H1 (cell line): ENCODE measurements around the gene TPT1. TPM values are rescaled to one million over a fixed set of nuclear protein-coding genes. Genes with fewer than 3 reads are reported as not detected.
A peak's percentile ranks its signal among the peaks of the same experiment; 100 is the strongest.

Source experiments
- CTCF ChIA-PET: fragments of 300-600 bp; sonication (Branson Sonifier 250); formaldehyde crosslinking; loops from one replicate; lab custom pipeline; 2021; ENCODE audit not compliant: partially characterized antibody; lab: Charles Lee
- POLR2A ChIA-PET: fragments of 300-600 bp; sonication (Branson Sonifier 250); formaldehyde crosslinking; loops from one replicate; lab custom pipeline; 2021; ENCODE audit warnings: inconsistent platforms; ENCODE audit not compliant: partially characterized antibody; lab: Charles Lee
- DNase-seq, 2 experiments: peaks; one replicate each; pipeline versions ENCODE4 v3.0.0 to v3.0.0-alpha.2; 2010 to 2022; ENCODE audit warnings: low spot score in 2 of 2, low read depth in 1 of 2, mixed read lengths in 1 of 2
- FAIRE-seq: peaks from 2 replicates; lab custom pipeline; 2011; peaks lifted over from hg19 to GRCh38; lab: Jason Lieb, UNC
- H2AFZ ChIP-seq: 2 replicates; pipeline ENCODE4 v1.8.1; 2012; ENCODE audit warnings: low read length, inconsistent platforms
- H2AK5ac ChIP-seq: 2 replicates; pipeline ENCODE4 v1.6.1; 2013; ENCODE audit warnings: low read depth, low read length
- H2BK120ac ChIP-seq: replicated peaks from 2 replicates; pipeline ENCODE3; 2013; ENCODE audit warnings: low read depth, low read length, inconsistent platforms
- H2BK12ac ChIP-seq: 2 replicates; pipeline ENCODE4 v1.6.1; 2013; ENCODE audit warnings: low read depth, low read length
- H2BK15ac ChIP-seq: 2 replicates; pipeline ENCODE4 v1.6.1; 2013; ENCODE audit warnings: low read length
- H2BK20ac ChIP-seq: 2 replicates; pipeline ENCODE4 v1.6.1; 2013; ENCODE audit warnings: low read length
- H2BK5ac ChIP-seq: 2 replicates; pipeline ENCODE4 v1.6.1; 2013; ENCODE audit warnings: low read depth, low read length
- H3K14ac ChIP-seq: 2 replicates; pipeline ENCODE4 v1.6.1; 2013; ENCODE audit warnings: inconsistent platforms; ENCODE audit not compliant: insufficient read length
- H3K18ac ChIP-seq: 2 replicates; pipeline ENCODE4 v1.6.1; 2013; ENCODE audit warnings: low read length; ENCODE audit errors: extremely low read depth
- H3K23ac ChIP-seq: 2 replicates; pipeline ENCODE4 v1.6.1; 2013; ENCODE audit warnings: inconsistent platforms; ENCODE audit not compliant: insufficient read length
- H3K23me2 ChIP-seq: 2 replicates; pipeline ENCODE4 v1.6.1; 2013; ENCODE audit warnings: low read depth, low read length
- H3K27ac ChIP-seq: 2 replicates; pipeline ENCODE4 v1.6.1; 2011; ENCODE audit warnings: low read depth, low read length, inconsistent platforms
- H3K27me3 ChIP-seq, 4 experiments: replicated peaks in 1 of 4; 1 replicate in 1 of 4; 2 replicates in 3 of 4; pipeline versions ENCODE4 v1.6.1 to v1.8.1; 2011 to 2013; ENCODE audit warnings: low read length in 3 of 4, mild to moderate bottlenecking in 3 of 4, inconsistent platforms in 2 of 4, mixed read lengths in 2 of 4, moderate library complexity in 1 of 4; ENCODE audit not compliant: control insufficient read depth in 3 of 4, insufficient read depth in 3 of 4; ENCODE audit errors: extremely low read depth in 1 of 4
- H3K36me3 ChIP-seq, 4 experiments: 2 replicates each; pipeline versions ENCODE4 v1.6.1 to v1.8.1; 2011 to 2013; ENCODE audit warnings: mild to moderate bottlenecking in 4 of 4, low read length in 3 of 4, moderate library complexity in 2 of 4, control low read depth in 1 of 4, inconsistent platforms in 1 of 4; ENCODE audit not compliant: insufficient read depth in 4 of 4, control insufficient read depth in 2 of 4
- H3K4ac ChIP-seq: replicated peaks from 2 replicates; pipeline ENCODE3; 2013; ENCODE audit warnings: low read length, low read depth, mixed read lengths, inconsistent platforms; ENCODE audit not compliant: insufficient read length
- H3K4me1 ChIP-seq, 4 experiments: replicated peaks in 1 of 4; 1 replicate in 1 of 4; 2 replicates in 3 of 4; pipeline versions ENCODE4 v1.6.1 to v1.8.1; 2011 to 2013; ENCODE audit warnings: low read length in 3 of 4, inconsistent platforms in 2 of 4, mixed read lengths in 1 of 4; ENCODE audit not compliant: insufficient read depth in 4 of 4, control insufficient read depth in 3 of 4
- H3K4me2 ChIP-seq, 2 experiments: 2 replicates each; pipeline versions ENCODE4 v1.6.1 to v1.8.1; 2011 to 2013; ENCODE audit warnings: low read depth in 2 of 2, low read length in 2 of 2, control low read depth in 1 of 2, inconsistent platforms in 1 of 2, mild to moderate bottlenecking in 1 of 2; ENCODE audit not compliant: insufficient read depth in 1 of 2
- H3K4me3 ChIP-seq, 4 experiments: fragments of 200-600, 300-600 bp in 1 of 4; sonication (generic), shearing (Covaris generic), sonication (Bioruptor Twin) in 1 of 4; 2 replicates each; pipeline versions ENCODE4 v1.5.1 to v1.8.1; 2011 to 2016; ENCODE audit warnings: low read length in 4 of 4, low read depth in 3 of 4, control low read depth in 2 of 4, inconsistent platforms in 2 of 4, mild to moderate bottlenecking in 2 of 4, mixed read lengths in 1 of 4, moderate library complexity in 1 of 4; ENCODE audit not compliant: insufficient read depth in 2 of 4; ENCODE audit errors: extremely low read depth in 1 of 4
- H3K56ac ChIP-seq: replicated peaks from 2 replicates; pipeline ENCODE3; 2013; ENCODE audit warnings: low read depth, mild to moderate bottlenecking, mixed read lengths, low read length, inconsistent platforms; ENCODE audit not compliant: insufficient read length
- H3K79me1 ChIP-seq: 2 replicates; pipeline ENCODE4 v1.6.1; 2013; ENCODE audit warnings: low read depth, low read length, control low read depth
- H3K79me2 ChIP-seq, 2 experiments: 2 replicates each; pipeline versions ENCODE4 v1.6.1 to v1.8.1; 2012 to 2013; ENCODE audit warnings: low read length in 2 of 2, mild to moderate bottlenecking in 2 of 2, inconsistent platforms in 1 of 2; ENCODE audit not compliant: insufficient read depth in 2 of 2, control insufficient read depth in 1 of 2
- H3K9ac ChIP-seq, 4 experiments: replicated peaks in 1 of 4; 1 replicate in 1 of 4; 2 replicates in 3 of 4; pipeline versions ENCODE4 v1.6.1 to v1.8.1; 2011 to 2013; ENCODE audit warnings: low read depth in 3 of 4, low read length in 3 of 4, control low read depth in 2 of 4, mild to moderate bottlenecking in 2 of 4, moderate library complexity in 2 of 4, inconsistent platforms in 1 of 4; ENCODE audit errors: extremely low read depth in 1 of 4
- H3K9me3 ChIP-seq, 2 experiments: 2 replicates each; pipeline versions ENCODE4 v1.6.1 to v1.8.1; 2012 to 2013; ENCODE audit warnings: mild to moderate bottlenecking in 2 of 2, moderate library complexity in 2 of 2, control low read depth in 1 of 2, inconsistent platforms in 1 of 2, low read depth in 1 of 2, low read length in 1 of 2, mixed read lengths in 1 of 2; ENCODE audit not compliant: insufficient read depth in 2 of 2
- H4K20me1 ChIP-seq, 2 experiments: replicated peaks in 1 of 2; 2 replicates each; pipeline versions ENCODE3 to v1.8.1; 2011 to 2013; ENCODE audit warnings: inconsistent platforms in 2 of 2, low read length in 2 of 2, mild to moderate bottlenecking in 1 of 2; ENCODE audit not compliant: insufficient read depth in 2 of 2, control insufficient read depth in 1 of 2
- H4K5ac ChIP-seq: 2 replicates; pipeline ENCODE4 v1.6.1; 2013; ENCODE audit warnings: low read length, low read depth, mixed read lengths, inconsistent platforms; ENCODE audit not compliant: insufficient read length
- H4K8ac ChIP-seq: 2 replicates; pipeline ENCODE4 v1.8.0; 2013; ENCODE audit warnings: mild to moderate bottlenecking, moderate library complexity, low read length, inconsistent platforms; ENCODE audit not compliant: insufficient read depth; ENCODE audit errors: extremely low read depth
- H4K91ac ChIP-seq: replicated peaks from 2 replicates; pipeline ENCODE3; 2013; ENCODE audit warnings: low read length, mixed read lengths, inconsistent platforms; ENCODE audit not compliant: insufficient read length
- POLR2AphosphoS5 ChIP-seq: IDR thresholded peaks from 2 replicates; pipeline ENCODE4 v1.6.1; 2011; ENCODE audit warnings: low read depth, low read length
- RBBP5 ChIP-seq: IDR thresholded peaks from 2 replicates; pipeline ENCODE4 v1.7.1; 2012; ENCODE audit warnings: low read depth, mild to moderate bottlenecking, inconsistent platforms, low read length, moderate library complexity, borderline replicate concordance
- SRF ChIP-seq: IDR thresholded peaks from 2 replicates; pipeline ENCODE4 v1.6.1; 2011; ENCODE audit warnings: mild to moderate bottlenecking, low read depth, low read length, moderate library complexity
- YY1 ChIP-seq: IDR thresholded peaks from 2 replicates; pipeline ENCODE4 v1.6.1; 2011; ENCODE audit warnings: low read depth, mild to moderate bottlenecking, low read length
- WGBS, 2 experiments: shearing (Covaris generic) in 1 of 2; methylation state at CpG; one replicate each; pipeline versions ENCODE4 v1.1.6 to v1.1.7; 2013 to 2015; ENCODE audit warnings: low lambda C conversion rate in 2 of 2, mixed read lengths in 2 of 2, inconsistent platforms in 1 of 2, low coverage in 1 of 2, missing lambda C conversion rate in 1 of 2; ENCODE audit not compliant: insufficient replicate concordance in 2 of 2, insufficient coverage in 1 of 2, insufficient read length in 1 of 2; ENCODE audit errors: extremely low coverage in 1 of 2, missing lambda C conversion rate in 1 of 2; 5-methylcytosine and 5-hydroxymethylcytosine counted together
- polyA plus RNA-seq, 7 experiments: library from polyadenylated mRNA; depleted of rRNA in 3 of 7; stranded (reverse) in 5 of 7; unstranded in 2 of 7; fragments of >200 nt in 5 of 7; fragments of 200-250 nt in 2 of 7; gene quantifications; 1 replicate in 5 of 7; 2 replicates in 1 of 7; 4 replicates in 1 of 7; pipeline versions ENCODE4 v1.2.1 to v1.2.3, GENCODE V29; 2011 to 2013; ENCODE audit warnings: missing spikeins in 2 of 7, mixed read lengths in 2 of 7
- total RNA-seq: library from RNA; stranded (reverse); fragmentation: NEBNext Ultra II Directional; extraction: Animal tissue kit (Norgen Biotek cat#: 25700); gene quantifications from 2 replicates; pipeline ENCODE4 v1.2.1, GENCODE V29; 2021
- TF ChIP-seq, protein P1 (sequence below): IDR thresholded peaks from 2 replicates; pipeline ENCODE4 v1.6.1; 2011; ENCODE audit warnings: low read length, improper control_type of control experiment

TPT1 gene
- total and polyA plus RNA-seq, 2 of the 8 experiments (the other 6 are each of a cell fraction or from before 2014, with no cell fraction given) = 2,245 to 2,279 TPM

DNA sequence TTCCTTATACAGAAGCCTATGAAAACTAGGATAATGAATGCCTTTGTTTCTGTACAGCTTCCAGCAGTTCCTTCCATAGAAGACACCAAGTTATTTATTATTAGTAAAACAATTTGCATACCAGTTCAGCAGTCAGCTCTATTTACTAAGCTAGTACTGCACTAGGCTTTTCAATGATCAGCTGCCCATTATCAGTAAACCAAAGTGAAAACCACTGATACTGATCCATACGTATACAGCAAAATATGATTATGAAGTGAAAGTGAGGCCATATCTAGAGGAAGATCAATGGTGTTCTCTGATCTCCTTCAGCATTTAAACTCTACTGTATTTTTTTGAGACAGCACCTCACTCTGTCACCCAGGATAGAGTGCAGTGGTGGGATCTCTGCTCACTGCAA, 3.2 kb downstream of the TPT1 start:
- H2BK15ac ChIP-seq = no peak overlapping the region
- no peak for TF ChIP-seq RBBP5
- TF ChIP-seq SRF = no peak
- TF ChIP-seq, protein P1, sequence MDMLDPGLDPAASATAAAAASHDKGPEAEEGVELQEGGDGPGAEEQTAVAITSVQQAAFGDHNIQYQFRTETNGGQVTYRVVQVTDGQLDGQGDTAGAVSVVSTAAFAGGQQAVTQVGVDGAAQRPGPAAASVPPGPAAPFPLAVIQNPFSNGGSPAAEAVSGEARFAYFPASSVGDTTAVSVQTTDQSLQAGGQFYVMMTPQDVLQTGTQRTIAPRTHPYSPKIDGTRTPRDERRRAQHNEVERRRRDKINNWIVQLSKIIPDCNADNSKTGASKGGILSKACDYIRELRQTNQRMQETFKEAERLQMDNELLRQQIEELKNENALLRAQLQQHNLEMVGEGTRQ = no peak
- no peak for TF ChIP-seq YY1
- TF ChIP-seq POLR2AphosphoS5 = peak; percentile 70; the same call in 1 of the 2 replicates
- H3K56ac ChIP-seq = no peak overlapping the region
- no peak overlapping the region for H2AK5ac ChIP-seq
- H2BK120ac ChIP-seq = no peak overlapping the region
- H3K9me3 ChIP-seq = no peaks in the 10 kb centered on the region
- peaks cover 2 to 6% (median 3%) of the 10 kb centered on the region in 4 experiments; a peak in 6 of 7 replicates for H3K4me1 ChIP-seq
- ChIA-PET CTCF (interaction anchor here (1.0 kb wide), 2 partner anchors 24 to 32 kb away, joined by 3 to 4 read pairs; no protein-coding TSS in a partner anchor), POLR2A (interaction anchor here (0.6 to 16.2 kb wide), 8 partner anchors 7 to 289 kb away, joined by 3 to 319 read pairs (median 8); partner anchors contain the start of gene COG3)
- no peak for DNase-seq
- no peak overlapping the region for H4K91ac ChIP-seq
- H3K4ac ChIP-seq = no peak overlapping the region
- 89% methylated on average over 1 of the region's 1 CpG; no CpG with 5 or more reads in 1 of the 2 experiments for WGBS, 2 experiments
- no peak overlapping the region for H2AFZ ChIP-seq
- H2BK20ac ChIP-seq = no peak overlapping the region
- H2BK5ac ChIP-seq = no peak overlapping the region
- peaks cover 12 to 44% of the 10 kb centered on the region in 2 experiments for H3K79me2 ChIP-seq
- no peak overlapping the region for H3K9ac ChIP-seq
- no peak overlapping the region for H3K4me3 ChIP-seq
- H3K23me2 ChIP-seq = peaks cover 12% of the 10 kb centered on the region; the same call in 1 of the 2 replicates
- H4K20me1 ChIP-seq = peaks cover 22 to 24% of the 10 kb centered on the region in 2 experiments
- no peak overlapping the region for H3K27ac ChIP-seq
- no peak overlapping the region for H2BK12ac ChIP-seq
- H3K27me3 ChIP-seq = no peaks in the 10 kb centered on the region
- no peak for FAIRE-seq
- H3K4me2 ChIP-seq = no peak overlapping the region
- H3K36me3 ChIP-seq = peaks cover 39 to 62% (median 48%) of the 10 kb centered on the region in 4 experiments
- H3K23ac ChIP-seq = no peak overlapping the region
- no peak overlapping the region for H4K5ac ChIP-seq
- no peak overlapping the region for H3K14ac ChIP-seq
- no peak overlapping the region for H4K8ac ChIP-seq
- H3K18ac ChIP-seq = no peak overlapping the region
- H3K79me1 ChIP-seq = 0 out of 2 replicates have a peak, but pooled peaks cover 7% of the 10 kb centered on the region
